BE2C (cell line): ENCODE measurements around the gene S100A4. TPM values are rescaled to one million over a fixed set of nuclear protein-coding genes. Genes with fewer than 3 reads are reported as not detected.
"Not testable (repeated sequence)": the region's sequence is repeated elsewhere in the genome, so short reads cannot be mapped to it uniquely, and the experiment has no call there.

Source experiments
- DNase-seq: peaks from one replicate; pipeline ENCODE4 v3.0.0-alpha.2; 2020
- H3K27me3 ChIP-seq: fragments of 250-450 bp; sonication (Bioruptor Pico); 2 replicates; pipeline ENCODE4 v1.5.1; 2020; ENCODE audit warnings: mild to moderate bottlenecking
- H3K36me3 ChIP-seq: fragments of 250-450 bp; sonication (Bioruptor Pico); 2 replicates; pipeline ENCODE4 v1.5.1; 2020; ENCODE audit warnings: mild to moderate bottlenecking
- H3K4me1 ChIP-seq: fragments of 250-450 bp; sonication (Bioruptor Pico); 2 replicates; pipeline ENCODE4 v1.5.1; 2020
- H3K4me3 ChIP-seq: 2 replicates; pipeline ENCODE4 v1.5.1; 2011; ENCODE audit warnings: low read depth, low read length
- H3K9me3 ChIP-seq: fragments of 250-450 bp; sonication (Bioruptor Pico); 2 replicates; pipeline ENCODE4 v1.5.1; 2020
- polyA plus RNA-seq: library from polyadenylated mRNA; unstranded; fragments of >200 nt; gene quantifications from one replicate; pipeline ENCODE4 v1.2.1, GENCODE V29; 2012; ENCODE audit warnings: low read depth, missing spikeins; ENCODE audit not compliant: insufficient read length, insufficient read depth
- TF ChIP-seq, protein P1 (sequence below): IDR thresholded peaks from 2 replicates; pipeline ENCODE4 v1.5.1; 2012; ENCODE audit warnings: mild to moderate bottlenecking, low read depth, low read length

Gene S100A4
- 109 TPM for polyA plus RNA-seq

DNA sequence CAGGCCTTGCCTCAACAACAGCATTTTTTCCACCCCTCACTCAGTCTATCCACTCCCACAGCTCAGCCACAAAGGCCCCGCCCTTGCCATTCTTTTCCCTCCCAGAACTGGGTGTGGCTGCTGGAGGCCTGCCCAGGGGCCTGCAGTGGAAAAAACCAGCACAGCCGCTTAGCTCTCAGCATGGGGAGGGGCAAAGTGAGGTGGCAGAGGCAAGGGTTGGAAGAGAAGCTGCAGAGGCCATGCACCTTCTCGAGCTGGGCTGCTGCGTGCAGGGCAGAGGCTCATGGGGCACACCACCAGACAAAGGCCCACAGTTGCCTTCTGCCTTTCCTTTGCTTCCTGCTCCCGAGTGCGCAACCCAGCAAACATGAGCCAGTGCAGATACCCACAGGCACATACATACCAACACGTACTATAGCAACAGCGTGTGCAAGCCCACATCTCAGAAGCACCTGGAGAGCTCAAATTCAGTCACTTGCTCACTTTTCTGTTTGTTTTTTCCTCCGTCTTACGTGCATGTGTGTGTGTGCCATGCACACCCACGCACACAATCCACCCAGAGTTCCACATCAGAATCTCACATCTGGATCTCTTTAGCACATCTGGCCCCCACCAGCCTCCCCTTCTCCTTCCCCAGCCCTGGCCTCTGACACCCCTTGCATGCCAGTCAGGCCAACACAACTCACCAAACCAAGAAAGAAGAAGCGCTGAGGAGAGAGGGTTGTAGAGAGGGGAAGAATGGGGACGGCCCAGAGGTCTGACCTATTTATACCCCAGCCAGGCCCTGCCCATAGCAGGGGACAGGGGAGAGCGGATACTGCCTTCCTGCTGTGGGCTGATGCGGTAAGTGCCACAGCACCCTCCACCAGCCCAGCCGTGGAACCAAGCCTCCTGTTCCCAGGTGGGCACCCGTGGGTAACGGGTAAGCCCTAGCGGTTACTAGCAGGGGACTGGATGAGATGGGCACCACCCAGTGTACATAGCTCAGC lies at the start of gene S100A4:
S100A4 (minus strand) TSS at position 740 of the 989 bp plus-strand sequence. CDS start 1,012 bp downstream, outside the sequence.
- no peaks in the 10 kb centered on the region for H3K36me3 ChIP-seq
- TF ChIP-seq, protein P1, sequence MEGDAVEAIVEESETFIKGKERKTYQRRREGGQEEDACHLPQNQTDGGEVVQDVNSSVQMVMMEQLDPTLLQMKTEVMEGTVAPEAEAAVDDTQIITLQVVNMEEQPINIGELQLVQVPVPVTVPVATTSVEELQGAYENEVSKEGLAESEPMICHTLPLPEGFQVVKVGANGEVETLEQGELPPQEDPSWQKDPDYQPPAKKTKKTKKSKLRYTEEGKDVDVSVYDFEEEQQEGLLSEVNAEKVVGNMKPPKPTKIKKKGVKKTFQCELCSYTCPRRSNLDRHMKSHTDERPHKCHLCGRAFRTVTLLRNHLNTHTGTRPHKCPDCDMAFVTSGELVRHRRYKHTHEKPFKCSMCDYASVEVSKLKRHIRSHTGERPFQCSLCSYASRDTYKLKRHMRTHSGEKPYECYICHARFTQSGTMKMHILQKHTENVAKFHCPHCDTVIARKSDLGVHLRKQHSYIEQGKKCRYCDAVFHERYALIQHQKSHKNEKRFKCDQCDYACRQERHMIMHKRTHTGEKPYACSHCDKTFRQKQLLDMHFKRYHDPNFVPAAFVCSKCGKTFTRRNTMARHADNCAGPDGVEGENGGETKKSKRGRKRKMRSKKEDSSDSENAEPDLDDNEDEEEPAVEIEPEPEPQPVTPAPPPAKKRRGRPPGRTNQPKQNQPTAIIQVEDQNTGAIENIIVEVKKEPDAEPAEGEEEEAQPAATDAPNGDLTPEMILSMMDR: no peak
- peak; percentile 97 for DNase-seq
- H3K4me1 ChIP-seq: peaks cover 42% of the 10 kb centered on the region
- peak within 1 kb of the TSS; percentile 7; the same call in 1 of the 2 replicates for H3K4me3 ChIP-seq
- H3K9me3 ChIP-seq: no peaks in the 10 kb centered on the region
- H3K27me3 ChIP-seq: no peaks in the 10 kb centered on the region

DNA sequence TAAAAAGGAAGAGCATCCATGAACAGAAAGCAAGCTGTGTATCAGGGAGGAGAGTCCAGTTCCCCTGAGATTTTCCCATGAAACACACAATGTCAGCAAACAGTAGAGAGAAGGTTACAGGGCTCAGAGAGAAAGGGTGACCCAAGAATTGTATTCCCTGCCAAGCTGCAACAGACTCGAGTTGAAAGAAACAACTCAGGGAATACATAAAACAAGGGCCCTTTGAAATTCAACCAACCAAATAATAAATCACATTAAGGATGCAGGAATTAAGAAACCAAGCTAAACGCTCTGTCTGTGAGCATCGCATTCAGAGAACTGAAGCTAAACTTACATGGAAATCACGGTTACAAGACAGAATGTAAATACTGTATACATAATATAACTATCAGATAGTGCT lies 47.1 kb upstream of the S100A4 start:
- no peaks in the 10 kb centered on the region for H3K27me3 ChIP-seq
- H3K4me1 ChIP-seq: peaks cover 1% of the 10 kb centered on the region; the same call in 1 of the 2 replicates
- H3K36me3 ChIP-seq: no peaks in the 10 kb centered on the region
- no peaks in the 10 kb centered on the region for H3K9me3 ChIP-seq
- TF ChIP-seq, protein P1: no peak
- H3K4me3 ChIP-seq: no peak overlapping the region
- no peak for DNase-seq

DNA sequence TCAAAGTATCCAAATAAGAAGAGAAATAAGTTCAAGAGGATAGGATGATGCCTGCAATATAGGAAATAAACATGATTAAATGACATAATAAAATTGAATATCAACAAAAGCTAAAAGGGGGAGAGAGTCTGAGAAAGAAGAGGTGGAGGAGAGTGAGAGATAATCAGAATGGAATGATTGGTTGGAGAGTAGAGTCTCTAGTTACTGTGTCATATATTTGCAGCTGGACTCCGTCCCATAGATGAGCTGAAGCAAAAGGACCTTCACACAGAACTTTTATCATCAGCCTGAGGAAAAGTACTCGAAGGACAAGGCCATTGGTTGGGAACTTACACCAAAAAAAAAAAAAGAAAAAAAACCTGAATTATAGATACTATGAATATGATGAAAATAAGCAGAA lies 42.9 kb upstream of the S100A4 start:
- peaks cover 6% of the 10 kb centered on the region; the same call in 1 of the 2 replicates for H3K4me1 ChIP-seq
- no peaks in the 10 kb centered on the region for H3K9me3 ChIP-seq
- H3K4me3 ChIP-seq: no peak overlapping the region
- no peaks in the 10 kb centered on the region for H3K27me3 ChIP-seq
- DNase-seq: no peak
- TF ChIP-seq, protein P1: no peak
- no peaks in the 10 kb centered on the region for H3K36me3 ChIP-seq

DNA sequence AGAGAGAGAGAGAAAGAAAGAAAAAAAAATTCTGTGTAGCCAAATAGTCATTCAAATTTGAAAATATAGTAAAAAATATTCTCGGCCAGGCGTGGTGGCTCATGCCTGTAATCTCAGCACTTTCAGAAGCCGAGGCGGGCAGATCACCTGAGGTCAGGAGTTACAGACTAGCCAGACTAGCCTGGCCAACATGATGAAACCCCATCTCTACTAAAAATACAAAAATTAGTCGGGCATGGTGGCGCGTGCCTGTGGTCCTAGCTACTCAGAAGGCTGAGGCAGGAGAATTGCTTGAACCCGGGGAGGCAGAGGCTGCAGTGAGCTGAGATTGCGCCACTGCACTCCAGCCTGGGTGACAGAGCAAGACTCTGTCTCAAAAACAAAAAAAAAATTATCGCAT lies 42.4 kb upstream of the S100A4 start:
- not testable (repeated sequence) for H3K4me3 ChIP-seq, H3K9me3 ChIP-seq, DNase-seq

DNA sequence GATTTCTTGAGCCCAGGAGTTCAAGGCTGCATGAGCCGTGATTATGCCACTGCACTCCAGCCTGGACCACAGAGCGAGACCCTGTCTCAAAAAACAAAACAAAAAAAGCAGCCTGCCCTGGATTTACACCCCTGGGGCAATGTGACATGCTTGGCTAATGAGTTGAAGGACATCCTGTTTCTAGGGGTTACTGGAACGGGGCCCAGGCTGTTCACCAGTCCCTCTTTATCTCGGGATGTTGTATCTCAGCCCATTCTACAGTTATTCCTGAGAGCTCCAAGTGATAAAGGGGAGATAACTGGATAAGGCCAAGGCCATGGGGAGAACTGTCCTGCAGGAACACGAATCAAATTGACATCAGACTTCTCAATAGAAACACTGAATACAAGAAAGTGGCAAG lies 41.7 kb upstream of the S100A4 start:
- Histone ChIP-seq H3K9me3 (no peaks in the 10 kb centered on the region), H3K27me3 (no peaks in the 10 kb centered on the region), H3K36me3 (no peaks in the 10 kb centered on the region), H3K4me1 (peaks cover 6% of the 10 kb centered on the region; the same call in 1 of the 2 replicates), H3K4me3 (no peak overlapping the region)
- peak; percentile 45 for DNase-seq
- TF ChIP-seq, protein P1: no peak

More for the DNA sequence above, 42.4 kb upstream of the S100A4 start:
- H3K36me3 ChIP-seq, H3K4me1 ChIP-seq, H3K27me3 ChIP-seq: not testable (repeated sequence)

DNA sequence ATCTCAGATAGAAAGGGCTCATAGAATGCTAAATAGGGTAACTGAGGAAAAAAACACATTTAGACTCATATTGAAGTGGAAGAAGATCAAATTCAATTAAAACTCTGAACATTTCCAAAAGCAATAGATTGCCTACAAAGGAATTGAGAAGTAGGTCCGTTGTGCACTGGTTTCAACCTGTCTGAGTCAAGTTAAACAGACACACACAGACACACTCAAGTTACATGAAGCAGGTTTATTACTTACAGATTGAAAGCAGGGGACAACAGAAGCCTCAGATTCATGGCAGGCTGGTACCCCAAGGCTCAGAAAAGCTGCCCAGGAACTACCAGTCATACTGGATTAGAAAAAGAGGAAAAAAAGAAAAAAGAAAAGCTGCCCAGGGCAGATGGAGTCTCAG lies 40.7 kb upstream of the S100A4 start:
- TF ChIP-seq, protein P1: no peak
- H3K27me3 ChIP-seq: no peaks in the 10 kb centered on the region
- no peaks in the 10 kb centered on the region for H3K36me3 ChIP-seq
- DNase-seq: no peak
- no peak overlapping the region for H3K4me3 ChIP-seq
- H3K4me1 ChIP-seq: peaks cover 6% of the 10 kb centered on the region; the same call in 1 of the 2 replicates
- H3K9me3 ChIP-seq: no peaks in the 10 kb centered on the region
